Activated naive CD8-positive, alpha-beta T cell treated with anti-CD3 and anti-CD28 coated beads for 36 hours (primary cell): Measurements from ENCODE around the gene KRTAP19-4. TPM values are rescaled to one million over a fixed set of nuclear protein-coding genes. Genes with fewer than 3 reads are reported as not detected.

Experiments used
- DNase-seq: peaks from one replicate; pipeline ENCODE4 v3.0.0; 2021
- H3K27ac Mint-ChIP-seq: one replicate; pipeline ENCODE4 v1.8.0; 2022; ENCODE audit warnings: mild to moderate bottlenecking, moderate library complexity, mixed read lengths
- H3K27me3 Mint-ChIP-seq: one replicate; pipeline ENCODE4 v1.8.0; 2022; ENCODE audit warnings: mild to moderate bottlenecking, mixed read lengths
- H3K36me3 Mint-ChIP-seq: one replicate; pipeline ENCODE4 v1.8.0; 2021; ENCODE audit warnings: mild to moderate bottlenecking, mixed read lengths
- H3K4me1 Mint-ChIP-seq: one replicate; pipeline ENCODE4 v1.8.0; 2021; ENCODE audit warnings: mixed read lengths
- H3K4me3 Mint-ChIP-seq: one replicate; pipeline ENCODE4 v1.8.0; 2022; ENCODE audit warnings: mild to moderate bottlenecking, moderate library complexity, mixed read lengths
- H3K9me3 Mint-ChIP-seq: one replicate; pipeline ENCODE4 v1.8.0; 2022; ENCODE audit warnings: mixed read lengths
- total RNA-seq, 2 experiments: library from RNA; stranded (reverse); gene quantifications; one replicate each; pipeline ENCODE4 v1.2.3, GENCODE V29; 2021

KRTAP19-4 gene
- total RNA-seq, 2 experiments from 2014 or later: not detected

DNA sequence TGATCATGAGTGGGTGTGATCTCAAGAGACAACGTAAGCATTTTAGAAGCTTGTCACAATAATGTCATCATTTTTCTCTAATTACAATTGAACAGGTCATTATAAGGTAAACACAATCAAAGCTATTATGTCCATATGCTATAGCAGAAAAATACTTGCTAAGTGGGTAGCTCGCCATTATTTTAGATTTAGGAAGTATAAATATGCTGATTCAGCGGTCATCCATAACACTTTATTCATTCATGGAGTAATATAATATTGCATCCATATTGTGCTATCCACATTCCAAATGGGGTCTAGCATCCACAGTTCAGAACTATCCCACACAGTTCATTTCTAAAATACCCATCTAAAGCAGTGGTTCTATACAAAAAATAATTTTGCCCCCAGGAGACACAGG lies 48.5 kb downstream of the KRTAP19-4 start:
- H3K4me1 Mint-ChIP-seq: no peaks in the 10 kb centered on the region
- no peaks in the 10 kb centered on the region for H3K36me3 Mint-ChIP-seq
- no peaks in the 10 kb centered on the region for H3K27me3 Mint-ChIP-seq
- H3K4me3 Mint-ChIP-seq: no peak overlapping the region
- H3K9me3 Mint-ChIP-seq: no peaks in the 10 kb centered on the region
- DNase-seq: no peak
- H3K27ac Mint-ChIP-seq: no peak overlapping the region

DNA sequence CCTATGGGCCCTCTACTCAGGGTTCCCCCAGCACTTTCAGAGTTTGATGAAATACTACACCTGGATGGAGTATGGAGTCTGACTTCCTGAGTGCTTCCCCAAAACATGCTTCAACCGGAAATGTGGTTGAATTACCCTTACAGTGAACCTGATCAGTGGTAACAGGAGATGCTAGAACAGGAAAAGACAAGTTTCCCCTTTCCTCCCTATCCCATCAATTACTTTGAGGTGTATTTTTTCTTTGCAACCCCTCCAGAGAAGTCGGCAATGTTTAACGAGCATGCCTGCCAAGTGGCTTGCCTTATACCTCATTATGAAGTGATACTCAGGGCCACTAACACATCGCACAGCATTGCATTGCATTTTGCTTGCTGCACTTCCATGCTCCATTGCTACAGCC lies 49.9 kb downstream of the KRTAP19-4 start:
- no peaks in the 10 kb centered on the region for H3K9me3 Mint-ChIP-seq
- no peak overlapping the region for H3K4me3 Mint-ChIP-seq
- H3K36me3 Mint-ChIP-seq: no peaks in the 10 kb centered on the region
- no peaks in the 10 kb centered on the region for H3K4me1 Mint-ChIP-seq
- H3K27ac Mint-ChIP-seq: no peak overlapping the region
- no peaks in the 10 kb centered on the region for H3K27me3 Mint-ChIP-seq
- DNase-seq: no peak

Other genes with a start within 250 kb of the KRTAP19-4 start
- not detected for gene KRTAP24-1, start 214.2 kb downstream of the KRTAP19-4 start, total RNA-seq
- gene KRTAP25-1, start 207.7 kb downstream of the KRTAP19-4 start, total RNA-seq: not detected
- gene KRTAP26-1, start 176.8 kb downstream of the KRTAP19-4 start, total RNA-seq: not detected
- gene KRTAP27-1, start 159.5 kb downstream of the KRTAP19-4 start, total RNA-seq: not detected
- not detected for gene KRTAP23-1, start 148.6 kb downstream of the KRTAP19-4 start, total RNA-seq
- gene KRTAP13-2, start 124.9 kb downstream of the KRTAP19-4 start, total RNA-seq: not detected
- gene KRTAP13-1, start 101.1 kb downstream of the KRTAP19-4 start, total RNA-seq: not detected
- gene KRTAP13-3, start 71.2 kb downstream of the KRTAP19-4 start, total RNA-seq: not detected
- gene KRTAP13-4, start 66.9 kb downstream of the KRTAP19-4 start, total RNA-seq: not detected
- not detected for gene KRTAP15-1, start 56.9 kb downstream of the KRTAP19-4 start, total RNA-seq
- gene KRTAP19-1, start 16.8 kb downstream of the KRTAP19-4 start, total RNA-seq: not detected
- not detected for gene KRTAP19-2, start 9.7 kb downstream of the KRTAP19-4 start, total RNA-seq
- not detected for gene KRTAP19-3, start 5.2 kb downstream of the KRTAP19-4 start, total RNA-seq
- not detected for gene KRTAP19-5, start 5.0 kb upstream of the KRTAP19-4 start, total RNA-seq
- not detected for gene KRTAP19-6, start 44.7 kb upstream of the KRTAP19-4 start, total RNA-seq
- gene KRTAP19-7, start 64.1 kb upstream of the KRTAP19-4 start, total RNA-seq: not detected
- gene KRTAP22-2, start 93.2 kb upstream of the KRTAP19-4 start, total RNA-seq: not detected
- not detected for gene KRTAP6-3, start 95.3 kb upstream of the KRTAP19-4 start, total RNA-seq
- gene KRTAP6-2, start 101.7 kb upstream of the KRTAP19-4 start, total RNA-seq: not detected
- not detected for gene KRTAP22-1, start 103.9 kb upstream of the KRTAP19-4 start, total RNA-seq
- gene KRTAP6-1, start 116.8 kb upstream of the KRTAP19-4 start, total RNA-seq: not detected
- gene KRTAP20-1, start 119.3 kb upstream of the KRTAP19-4 start, total RNA-seq: not detected
- not detected for gene KRTAP20-4, start 123.5 kb upstream of the KRTAP19-4 start, total RNA-seq
- not detected for gene KRTAP20-2, start 138.0 kb upstream of the KRTAP19-4 start, total RNA-seq
- not detected for gene KRTAP20-3, start 145.7 kb upstream of the KRTAP19-4 start, total RNA-seq
- not detected for gene KRTAP21-3, start 221.6 kb upstream of the KRTAP19-4 start, total RNA-seq